ENCODE data around the gene EFCAB8. TPM values are rescaled to one million over a fixed set of nuclear protein-coding genes. Genes with fewer than 3 reads are reported as not detected.

The EFCAB8 gene
- total and polyA plus RNA-seq, 4 donors, result 0.08 to 0.83 (median 0.46) TPM

- WGBS, 2 donors, result 87 to 88% methylated on average over 15 of the region's 15 CpGs
- H3K9me3 ChIP-seq (ENCODE audit: control insufficient read depth in 4 of 4, insufficient read depth in 3 of 4, low read length in 3 of 4), result peaks cover 0 to 5% (median 0%) of the 10 kb centered on the region in 4 donors
- H3K36me3 ChIP-seq (ENCODE audit: control insufficient read depth in 4 of 4, insufficient read depth in 4 of 4, low read length in 4 of 4), result no peaks in the 10 kb centered on the region
- ATAC-seq (ENCODE audit: insufficient read depth, low FRiP score) (no peak), DNase-seq (no peak)
- no peak for TF ChIP-seq CTCF (IDR thresholded peaks at IDR 0.05; ENCODE audit: control extremely low read depth, extremely low read depth)
- H3K27me3 ChIP-seq (ENCODE audit: control insufficient read depth in 3 of 3, insufficient read depth in 3 of 3, low read length in 2 of 3), result no peaks in the 10 kb centered on the region
- H3K9ac ChIP-seq (ENCODE audit: insufficient read depth in 1 of 2, low read length in 2 of 2), result no peak overlapping the region
- H3K4me1 ChIP-seq (ENCODE audit: control insufficient read depth in 5 of 5, insufficient read depth in 5 of 5, low read length in 5 of 5), result peaks cover 0 to 9% (median 0%) of the 10 kb centered on the region in 5 donors
- no peak overlapping the region for H3K4me3 ChIP-seq
- H3K27ac ChIP-seq (ENCODE audit: low read depth in 1 of 2, low read length in 1 of 2), result peak overlapping the region in 1 of 2 donors; percentile 12
Measured at GRCh38 chr20:32975698-32976674, 117.3 kb downstream of the EFCAB8 start.

GRCh38 chr20:32976746-32977145, 118.0 kb downstream of the EFCAB8 start:
- Histone ChIP-seq H3K9ac (ENCODE audit: insufficient read depth in 1 of 2, low read length in 2 of 2) (no peak overlapping the region), H3K36me3 (ENCODE audit: control insufficient read depth in 4 of 4, insufficient read depth in 4 of 4, low read length in 4 of 4) (no peaks in the 10 kb centered on the region), H3K4me1 (ENCODE audit: control insufficient read depth in 5 of 5, insufficient read depth in 5 of 5, low read length in 5 of 5) (peaks cover 0 to 6% (median 0%) of the 10 kb centered on the region in 5 donors), H3K9me3 (ENCODE audit: control insufficient read depth in 4 of 4, insufficient read depth in 3 of 4, low read length in 3 of 4) (peaks cover 0 to 5% (median 0%) of the 10 kb centered on the region in 4 donors), H3K27ac (ENCODE audit: low read depth in 1 of 2, low read length in 1 of 2) (no peak overlapping the region), H3K27me3 (ENCODE audit: control insufficient read depth in 3 of 3, insufficient read depth in 3 of 3, low read length in 2 of 3) (no peaks in the 10 kb centered on the region), H3K4me3 (no peak overlapping the region)
- TF ChIP-seq CTCF (IDR thresholded peaks at IDR 0.05; ENCODE audit: control extremely low read depth, extremely low read depth), result no peak
- WGBS, 2 donors, result 65 to 76% methylated on average over 6 of the region's 6 CpGs
- no peak for ATAC-seq (ENCODE audit: insufficient read depth, low FRiP score)
- no peak for DNase-seq

- Histone ChIP-seq H3K9me3 (ENCODE audit: control insufficient read depth in 4 of 4, insufficient read depth in 3 of 4, low read length in 3 of 4) (peaks cover 0 to 5% (median 0%) of the 10 kb centered on the region in 4 donors), H3K4me1 (ENCODE audit: control insufficient read depth in 5 of 5, insufficient read depth in 5 of 5, low read length in 5 of 5) (no peaks in the 10 kb centered on the region), H3K27ac (ENCODE audit: low read depth in 1 of 2, low read length in 1 of 2) (no peak overlapping the region), H3K4me3 (no peak overlapping the region), H3K9ac (ENCODE audit: insufficient read depth in 1 of 2, low read length in 2 of 2) (no peak overlapping the region), H3K27me3 (ENCODE audit: control insufficient read depth in 3 of 3, insufficient read depth in 3 of 3, low read length in 2 of 3) (no peaks in the 10 kb centered on the region), H3K36me3 (ENCODE audit: control insufficient read depth in 4 of 4, insufficient read depth in 4 of 4, low read length in 4 of 4) (no peaks in the 10 kb centered on the region)
- ATAC-seq (ENCODE audit: insufficient read depth, low FRiP score) (no peak), DNase-seq (no peak)
- no peak for TF ChIP-seq CTCF (IDR thresholded peaks at IDR 0.05; ENCODE audit: control extremely low read depth, extremely low read depth)
- WGBS, 2 donors, result 85 to 95% methylated on average over 13 of the region's 13 CpGs
Measured at GRCh38 chr20:32977281-32978008, 118.7 kb downstream of the EFCAB8 start.
